Parathyroid adenoma (tissue), 2 donors: ENCODE measurements around the gene CALHM3.

Source experiments
- H2AFZ ChIP-seq: fragments of 300-600 bp; sonication (generic); one replicate; pipeline ENCODE4 v1.7.0; 2017; ENCODE audit warnings: antibody characterized with exemption, mild to moderate bottlenecking
- H3K27ac ChIP-seq: fragments of 300-600 bp; sonication (generic); one replicate; pipeline ENCODE4 v1.7.0; 2017
- H3K27me3 ChIP-seq: fragments of 300-600 bp; sonication (generic); one replicate; pipeline ENCODE4 v1.7.0; 2017; ENCODE audit warnings: low read length; ENCODE audit not compliant: control insufficient read depth, insufficient read depth
- H3K36me3 ChIP-seq: fragments of 300-600 bp; sonication (generic); one replicate; pipeline ENCODE4 v1.7.0; 2017; ENCODE audit warnings: low read length; ENCODE audit not compliant: control insufficient read depth, insufficient read depth
- H3K4me1 ChIP-seq: fragments of 300-600 bp; sonication (generic); one replicate; pipeline ENCODE4 v1.7.0; 2017; ENCODE audit warnings: control low read depth
- H3K4me2 ChIP-seq: fragments of 300-600 bp; sonication (generic); one replicate; pipeline ENCODE4 v1.7.0; 2017; ENCODE audit warnings: low read length
- H3K4me3 ChIP-seq: fragments of 300-600 bp; sonication (generic); one replicate; pipeline ENCODE4 v1.7.0; 2017; ENCODE audit warnings: low read depth, low read length
- H3K79me2 ChIP-seq: fragments of 300-600 bp; sonication (generic); one replicate; pipeline ENCODE4 v1.7.0; 2017; ENCODE audit warnings: control low read depth
- H3K9ac ChIP-seq: fragments of 300-600 bp; sonication (generic); one replicate; pipeline ENCODE4 v1.7.0; 2017; ENCODE audit warnings: mild to moderate bottlenecking
- H3K9me3 ChIP-seq: fragments of 300-600 bp; sonication (generic); one replicate; pipeline ENCODE4 v1.7.0; 2017; ENCODE audit warnings: low read length; ENCODE audit not compliant: control insufficient read depth
- TF ChIP-seq, protein P1 (sequence below): fragments of 300-600 bp; sonication (generic); IDR thresholded peaks from one replicate; pipeline ENCODE4 v1.7.0; 2017; ENCODE audit warnings: antibody characterized with exemption, mild to moderate bottlenecking
- donor health status: primary hyperparathyroidism.

CALHM3 gene

GRCh38 chr10:103451091-103451813 is 27.8 kb downstream of the CALHM3 start:
- Histone ChIP-seq H3K9ac (no peak overlapping the region), H3K4me1 (peaks cover 7% of the 10 kb centered on the region), H3K4me3 (peak overlapping the region; percentile 43), H3K36me3 (no peaks in the 10 kb centered on the region), H3K9me3 (no peaks in the 10 kb centered on the region), H2AFZ (no peak overlapping the region), H3K79me2 (no peaks in the 10 kb centered on the region), H3K27ac (peak overlapping the region; percentile 41), H3K27me3 (no peaks in the 10 kb centered on the region), H3K4me2 (no peak overlapping the region)
- TF ChIP-seq, protein P1, sequence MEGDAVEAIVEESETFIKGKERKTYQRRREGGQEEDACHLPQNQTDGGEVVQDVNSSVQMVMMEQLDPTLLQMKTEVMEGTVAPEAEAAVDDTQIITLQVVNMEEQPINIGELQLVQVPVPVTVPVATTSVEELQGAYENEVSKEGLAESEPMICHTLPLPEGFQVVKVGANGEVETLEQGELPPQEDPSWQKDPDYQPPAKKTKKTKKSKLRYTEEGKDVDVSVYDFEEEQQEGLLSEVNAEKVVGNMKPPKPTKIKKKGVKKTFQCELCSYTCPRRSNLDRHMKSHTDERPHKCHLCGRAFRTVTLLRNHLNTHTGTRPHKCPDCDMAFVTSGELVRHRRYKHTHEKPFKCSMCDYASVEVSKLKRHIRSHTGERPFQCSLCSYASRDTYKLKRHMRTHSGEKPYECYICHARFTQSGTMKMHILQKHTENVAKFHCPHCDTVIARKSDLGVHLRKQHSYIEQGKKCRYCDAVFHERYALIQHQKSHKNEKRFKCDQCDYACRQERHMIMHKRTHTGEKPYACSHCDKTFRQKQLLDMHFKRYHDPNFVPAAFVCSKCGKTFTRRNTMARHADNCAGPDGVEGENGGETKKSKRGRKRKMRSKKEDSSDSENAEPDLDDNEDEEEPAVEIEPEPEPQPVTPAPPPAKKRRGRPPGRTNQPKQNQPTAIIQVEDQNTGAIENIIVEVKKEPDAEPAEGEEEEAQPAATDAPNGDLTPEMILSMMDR, result no peak

- H3K4me3 ChIP-seq, result no peak overlapping the region
- no peaks in the 10 kb centered on the region for H3K36me3 ChIP-seq
- no peaks in the 10 kb centered on the region for H3K27me3 ChIP-seq
- H3K9me3 ChIP-seq, result no peaks in the 10 kb centered on the region
- peak overlapping the region; percentile 21 for H3K27ac ChIP-seq
- no peak overlapping the region for H3K9ac ChIP-seq
- H3K4me2 ChIP-seq, result no peak overlapping the region
- peaks cover 7% of the 10 kb centered on the region for H3K4me1 ChIP-seq
- no peaks in the 10 kb centered on the region for H3K79me2 ChIP-seq
- TF ChIP-seq, protein P1, result no peak
- no peak overlapping the region for H2AFZ ChIP-seq
Observed at GRCh38 chr10:103450201-103450695, 28.8 kb downstream of the CALHM3 start.

- Histone ChIP-seq H3K4me1 (peaks cover 7% of the 10 kb centered on the region), H3K9ac (no peak overlapping the region), H3K27me3 (no peaks in the 10 kb centered on the region), H3K9me3 (no peaks in the 10 kb centered on the region), H3K4me3 (no peak overlapping the region), H3K36me3 (no peaks in the 10 kb centered on the region), H3K79me2 (no peaks in the 10 kb centered on the region), H3K27ac (peak overlapping the region; percentile 7), H3K4me2 (no peak overlapping the region), H2AFZ (no peak overlapping the region)
- TF ChIP-seq, protein P1, result no peak
Observed at GRCh38 chr10:103449208-103450144, 29.6 kb downstream of the CALHM3 start.

GRCh38 chr10:103448746-103449145 is 30.3 kb downstream of the CALHM3 start:
- H3K9ac ChIP-seq, result no peak overlapping the region

More at GRCh38 chr10:103448746-103449145, 30.3 kb downstream of the CALHM3 start:
- TF ChIP-seq, protein P1, result no peak
- H3K27me3 ChIP-seq, result no peaks in the 10 kb centered on the region
- no peaks in the 10 kb centered on the region for H3K36me3 ChIP-seq
- no peak overlapping the region for H2AFZ ChIP-seq
- no peak overlapping the region for H3K27ac ChIP-seq
- H3K9me3 ChIP-seq, result no peaks in the 10 kb centered on the region
- H3K4me3 ChIP-seq, result no peak overlapping the region
- H3K79me2 ChIP-seq, result no peaks in the 10 kb centered on the region
- H3K4me1 ChIP-seq, result peaks cover 7% of the 10 kb centered on the region
- no peak overlapping the region for H3K4me2 ChIP-seq
